NCI-H187 (cell line): ENCODE data around the gene NCKAP5L.
A peak's percentile ranks its signal among the peaks of the same experiment; 100 is the strongest.
"Not testable (repeated sequence)": the region's sequence is repeated elsewhere in the genome, so short reads cannot be mapped to it uniquely, and the experiment has no call there.

ENCODE experiments used
- DNase-seq, 2 experiments: peaks; one replicate each; lab custom pipeline; 2025; lab: John Stamatoyannopoulos, UW

Gene NCKAP5L

GRCh38 chr12:49828133-49829091, at the start of gene NCKAP5L:
Gene NCKAP5L, minus strand, starts transcription at chr12:49828413. Its CDS starts 24,369 bp downstream, at chr12:49804044.
- peak; percentile 71 to 89 for DNase-seq

GRCh38 chr12:49877066-49877465, 48.9 kb upstream of the NCKAP5L start:
- no peak for DNase-seq

GRCh38 chr12:49876070-49876469, 47.9 kb upstream of the NCKAP5L start:
- no peak for DNase-seq

- no peak for DNase-seq
Measured at GRCh38 chr12:49875115-49875720, 47.0 kb upstream of the NCKAP5L start.

GRCh38 chr12:49874142-49874897, 46.1 kb upstream of the NCKAP5L start:
- DNase-seq: no peak

- DNase-seq: no peak
Measured at GRCh38 chr12:49873361-49873934, 45.2 kb upstream of the NCKAP5L start.

- DNase-seq: no peak
Measured at GRCh38 chr12:49872781-49873181, 44.6 kb upstream of the NCKAP5L start.

- DNase-seq: no peak
Measured at GRCh38 chr12:49872381-49872780, 44.2 kb upstream of the NCKAP5L start.

- not testable (repeated sequence) for DNase-seq
Measured at GRCh38 chr12:49871811-49872251, 43.6 kb upstream of the NCKAP5L start.

- no peak for DNase-seq
Measured at GRCh38 chr12:49871263-49871561, 43.0 kb upstream of the NCKAP5L start.

- no peak for DNase-seq
Measured at GRCh38 chr12:49870501-49871262, 42.5 kb upstream of the NCKAP5L start.

- DNase-seq: no peak
Measured at GRCh38 chr12:49869816-49870500, 41.7 kb upstream of the NCKAP5L start.

- peak in 1 of 2 experiments; percentile 61 for DNase-seq
Measured at GRCh38 chr12:49868952-49869815, 41.0 kb upstream of the NCKAP5L start.

- no peak for DNase-seq
Measured at GRCh38 chr12:49868449-49868848, 40.2 kb upstream of the NCKAP5L start.

- no peak for DNase-seq
Measured at GRCh38 chr12:49867570-49868341, 39.5 kb upstream of the NCKAP5L start.

GRCh38 chr12:49866859-49867569, 38.8 kb upstream of the NCKAP5L start:
- DNase-seq: peak; percentile 44 to 64

GRCh38 chr12:49865782-49866135, 37.5 kb upstream of the NCKAP5L start:
- DNase-seq: no peak

GRCh38 chr12:49865109-49865781, 37.0 kb upstream of the NCKAP5L start:
- DNase-seq: no peak
